RWPE1 (cell line): Measurements from ENCODE around the gene INSYN1.

Experiments
- CTCF ChIA-PET: fragments of 350-600 bp; sonication (Branson Sonifier 250); formaldehyde crosslinking; extraction: SDS; loops from one replicate; lab custom pipeline; 2021; lab: Yijun Ruan, JAX
- POLR2A ChIA-PET: fragments of 400-600 bp; formaldehyde crosslinking; extraction: SDS; loops from one replicate; lab custom pipeline; 2020; ENCODE audit warnings: antibody characterized with exemption; ENCODE audit not compliant: low non-redundant PET; lab: Yijun Ruan, JAX
- DNase-seq: peaks from one replicate; pipeline ENCODE4 v3.0.0; 2012; ENCODE audit warnings: low spot score
- H3K27ac ChIP-seq: fragments of 450-650 bp; 2 replicates; pipeline ENCODE4 v1.5.1; 2017
- TF ChIP-seq, protein P1 (sequence below): fragments of 450-650 bp; conservative IDR thresholded peaks from 2 replicates; pipeline ENCODE4 v1.5.1; 2017; ENCODE audit warnings: low read depth, mild to moderate bottlenecking

Gene INSYN1

DNA sequence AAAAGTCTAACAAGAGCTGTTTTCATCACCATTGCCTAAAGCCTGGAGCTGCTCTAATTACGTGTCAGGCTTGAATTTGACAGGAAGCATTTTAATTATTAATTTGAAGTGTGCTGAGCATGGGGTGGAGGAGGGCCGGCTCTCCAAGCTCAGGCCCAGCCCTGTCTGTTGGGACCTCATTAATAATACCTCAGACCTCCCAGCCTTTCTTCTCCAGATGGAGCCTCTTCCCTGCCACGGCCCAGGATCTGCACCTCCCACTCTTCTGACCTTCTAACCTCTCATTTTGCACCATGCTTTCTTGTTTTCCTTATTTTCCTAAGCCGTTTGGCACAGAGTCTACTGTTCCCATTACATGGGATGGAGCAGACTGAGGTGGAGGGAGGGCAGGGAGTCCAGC is 30.0 kb downstream of the INSYN1 start:
- POLR2A ChIA-PET, result no interaction called here
- DNase-seq, result no peak
- H3K27ac ChIP-seq, result no peak overlapping the region
- TF ChIP-seq, protein P1, sequence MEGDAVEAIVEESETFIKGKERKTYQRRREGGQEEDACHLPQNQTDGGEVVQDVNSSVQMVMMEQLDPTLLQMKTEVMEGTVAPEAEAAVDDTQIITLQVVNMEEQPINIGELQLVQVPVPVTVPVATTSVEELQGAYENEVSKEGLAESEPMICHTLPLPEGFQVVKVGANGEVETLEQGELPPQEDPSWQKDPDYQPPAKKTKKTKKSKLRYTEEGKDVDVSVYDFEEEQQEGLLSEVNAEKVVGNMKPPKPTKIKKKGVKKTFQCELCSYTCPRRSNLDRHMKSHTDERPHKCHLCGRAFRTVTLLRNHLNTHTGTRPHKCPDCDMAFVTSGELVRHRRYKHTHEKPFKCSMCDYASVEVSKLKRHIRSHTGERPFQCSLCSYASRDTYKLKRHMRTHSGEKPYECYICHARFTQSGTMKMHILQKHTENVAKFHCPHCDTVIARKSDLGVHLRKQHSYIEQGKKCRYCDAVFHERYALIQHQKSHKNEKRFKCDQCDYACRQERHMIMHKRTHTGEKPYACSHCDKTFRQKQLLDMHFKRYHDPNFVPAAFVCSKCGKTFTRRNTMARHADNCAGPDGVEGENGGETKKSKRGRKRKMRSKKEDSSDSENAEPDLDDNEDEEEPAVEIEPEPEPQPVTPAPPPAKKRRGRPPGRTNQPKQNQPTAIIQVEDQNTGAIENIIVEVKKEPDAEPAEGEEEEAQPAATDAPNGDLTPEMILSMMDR, result no peak
- CTCF ChIA-PET, result interaction anchor here (0.7 to 1.0 kb wide), 3 partner anchors 23 to 450 kb away, joined by 3 to 5 read pairs (median 4); no protein-coding TSS in a partner anchor

DNA sequence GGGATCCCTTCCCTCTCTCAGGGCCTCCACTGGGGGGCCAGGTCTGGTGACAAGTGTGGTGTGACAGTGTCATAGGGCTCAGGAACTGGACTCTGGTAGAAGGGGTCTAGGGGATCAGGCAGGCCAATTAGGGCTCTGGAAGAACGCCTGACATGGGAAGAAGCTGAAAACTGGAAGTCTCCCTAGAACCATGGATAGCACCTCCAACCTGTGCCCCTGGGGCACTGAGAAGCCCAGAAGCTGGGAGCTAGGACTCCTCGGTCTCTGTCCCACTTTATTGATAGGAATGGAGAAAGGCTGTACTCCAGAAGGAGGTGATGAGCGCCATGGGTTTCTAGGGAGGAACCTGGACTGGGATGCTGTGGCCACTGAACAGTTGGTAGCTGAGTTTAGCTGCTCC is 30.7 kb downstream of the INSYN1 start:
- no peak overlapping the region for H3K27ac ChIP-seq
- ChIA-PET POLR2A (no interaction called here), CTCF (interaction anchor here (0.7 to 1.0 kb wide), 3 partner anchors 22 to 449 kb away, joined by 3 to 5 read pairs (median 4); no protein-coding TSS in a partner anchor)
- no peak for DNase-seq
- TF ChIP-seq, protein P1, result no peak

DNA sequence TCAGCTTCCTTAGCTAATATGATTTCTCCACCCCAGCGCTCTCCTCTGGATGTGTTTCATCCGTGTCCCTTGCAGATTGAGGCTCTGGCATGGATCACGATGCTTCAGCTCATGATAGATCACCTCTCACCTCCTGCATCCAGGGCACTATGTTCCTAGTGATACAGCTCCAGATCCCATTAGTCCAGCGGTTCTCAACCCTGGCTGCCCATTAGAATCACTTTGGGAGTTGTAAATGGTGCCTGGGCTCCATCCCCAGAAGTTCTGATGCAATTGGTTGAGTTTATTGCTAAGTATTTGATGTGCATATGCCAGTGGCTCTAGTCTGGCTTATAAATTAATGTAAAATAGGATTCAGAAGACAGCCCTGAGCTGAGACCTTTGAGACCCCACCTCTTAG is 34.5 kb downstream of the INSYN1 start:
- TF ChIP-seq, protein P1, result no peak
- no peak for DNase-seq
- CTCF ChIA-PET, result interaction anchor here (1.0 to 1.3 kb wide), 3 partner anchors 13 to 18 kb away, joined by 4 to 6 read pairs (median 4); no protein-coding TSS in a partner anchor
- no peak overlapping the region for H3K27ac ChIP-seq
- POLR2A ChIA-PET, result no interaction called here

DNA sequence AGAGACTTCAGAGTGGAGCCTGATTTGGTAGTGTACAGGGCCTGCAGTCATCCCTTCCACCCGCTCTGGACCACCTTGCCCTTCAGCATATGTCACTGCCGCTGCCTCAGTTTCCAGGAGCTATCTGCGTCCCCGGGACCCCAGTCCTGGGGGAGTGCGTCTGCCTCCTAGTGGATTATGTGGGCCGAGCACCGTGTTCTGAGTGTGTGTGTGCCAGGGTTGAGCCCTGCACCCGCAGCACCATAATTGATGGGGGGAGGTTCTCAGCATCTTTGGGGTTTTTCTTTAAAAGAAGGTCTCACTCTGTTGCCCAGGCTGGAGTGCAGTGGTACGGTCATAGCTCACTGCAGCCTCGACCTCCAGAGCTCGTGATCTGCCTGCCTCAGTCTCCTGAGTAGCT is 35.3 kb downstream of the INSYN1 start:
- no peak for DNase-seq
- H3K27ac ChIP-seq, result no peak overlapping the region
- CTCF ChIA-PET, result interaction anchor here (0.6 to 1.3 kb wide), 5 partner anchors 12 to 157 kb away, joined by 3 to 6 read pairs (median 4); no protein-coding TSS in a partner anchor
- TF ChIP-seq, protein P1, result no peak
- POLR2A ChIA-PET, result no interaction called here

DNA sequence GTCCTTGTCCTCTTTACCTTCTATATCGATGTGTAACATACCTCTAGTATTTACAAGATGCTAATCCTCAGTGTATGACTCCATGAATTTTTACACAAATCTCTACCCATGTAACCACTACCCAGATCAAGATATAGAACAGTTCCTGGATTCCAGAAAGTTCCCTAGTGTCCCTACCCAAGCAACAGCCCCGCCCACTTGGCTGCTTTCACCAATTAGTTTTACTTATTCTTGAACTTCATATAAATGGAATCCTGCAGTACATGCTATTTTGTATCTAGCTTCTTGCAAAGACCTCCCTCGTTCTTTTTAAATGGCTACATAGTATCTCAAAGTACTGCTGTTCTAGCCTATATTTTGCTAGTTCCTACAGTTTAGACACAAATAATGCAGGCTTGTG is 35.9 kb downstream of the INSYN1 start:
- ChIA-PET POLR2A (no interaction called here), CTCF (interaction anchor here (0.8 kb wide), 1 partner anchor 13 kb away, joined by 4 read pairs; no protein-coding TSS in a partner anchor)
- no peak for DNase-seq
- no peak overlapping the region for H3K27ac ChIP-seq
- TF ChIP-seq, protein P1, result no peak

DNA sequence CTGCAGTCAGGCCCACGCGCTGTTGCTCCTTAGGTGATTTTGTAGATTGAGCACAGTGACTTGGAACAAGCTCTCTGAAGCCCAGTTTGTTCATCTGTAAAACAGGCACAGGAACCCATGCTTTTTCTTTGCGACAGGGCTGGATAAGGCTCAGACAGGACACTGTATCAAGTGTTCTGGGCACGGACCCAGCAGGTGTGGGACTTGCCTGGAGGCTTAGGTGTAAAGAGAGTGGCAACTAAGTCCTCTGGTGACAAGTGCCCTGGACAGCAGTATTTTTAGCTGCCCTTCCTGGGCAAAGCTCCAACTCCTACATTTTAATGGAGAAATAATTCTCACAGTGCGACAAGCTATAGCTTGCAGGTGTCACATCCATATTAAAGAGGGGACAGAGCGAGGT is 36.7 kb downstream of the INSYN1 start:
- ChIA-PET POLR2A (no interaction called here), CTCF (no interaction called here)
- TF ChIP-seq, protein P1, result no peak
- H3K27ac ChIP-seq, result no peak overlapping the region
- no peak for DNase-seq
